GM12873 (cell line): ENCODE results near the gene SLC26A1.

Experiments
- TF ChIP-seq, protein P1 (sequence below): IDR thresholded peaks from 2 replicates; pipeline ENCODE4 v1.5.1; 2012; ENCODE audit warnings: low read depth, mild to moderate bottlenecking, moderate library complexity, low read length, control low read depth; ENCODE audit not compliant: insufficient read depth; ENCODE audit errors: missing control alignments

The SLC26A1 gene

GRCh38 chr4:1031956-1032795 is 39.0 kb upstream of the SLC26A1 start:
- TF ChIP-seq, protein P1, sequence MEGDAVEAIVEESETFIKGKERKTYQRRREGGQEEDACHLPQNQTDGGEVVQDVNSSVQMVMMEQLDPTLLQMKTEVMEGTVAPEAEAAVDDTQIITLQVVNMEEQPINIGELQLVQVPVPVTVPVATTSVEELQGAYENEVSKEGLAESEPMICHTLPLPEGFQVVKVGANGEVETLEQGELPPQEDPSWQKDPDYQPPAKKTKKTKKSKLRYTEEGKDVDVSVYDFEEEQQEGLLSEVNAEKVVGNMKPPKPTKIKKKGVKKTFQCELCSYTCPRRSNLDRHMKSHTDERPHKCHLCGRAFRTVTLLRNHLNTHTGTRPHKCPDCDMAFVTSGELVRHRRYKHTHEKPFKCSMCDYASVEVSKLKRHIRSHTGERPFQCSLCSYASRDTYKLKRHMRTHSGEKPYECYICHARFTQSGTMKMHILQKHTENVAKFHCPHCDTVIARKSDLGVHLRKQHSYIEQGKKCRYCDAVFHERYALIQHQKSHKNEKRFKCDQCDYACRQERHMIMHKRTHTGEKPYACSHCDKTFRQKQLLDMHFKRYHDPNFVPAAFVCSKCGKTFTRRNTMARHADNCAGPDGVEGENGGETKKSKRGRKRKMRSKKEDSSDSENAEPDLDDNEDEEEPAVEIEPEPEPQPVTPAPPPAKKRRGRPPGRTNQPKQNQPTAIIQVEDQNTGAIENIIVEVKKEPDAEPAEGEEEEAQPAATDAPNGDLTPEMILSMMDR: no peak

- TF ChIP-seq, protein P1: no peak
Observed at GRCh38 chr4:1031346-1031745, 38.1 kb upstream of the SLC26A1 start.

DNA sequence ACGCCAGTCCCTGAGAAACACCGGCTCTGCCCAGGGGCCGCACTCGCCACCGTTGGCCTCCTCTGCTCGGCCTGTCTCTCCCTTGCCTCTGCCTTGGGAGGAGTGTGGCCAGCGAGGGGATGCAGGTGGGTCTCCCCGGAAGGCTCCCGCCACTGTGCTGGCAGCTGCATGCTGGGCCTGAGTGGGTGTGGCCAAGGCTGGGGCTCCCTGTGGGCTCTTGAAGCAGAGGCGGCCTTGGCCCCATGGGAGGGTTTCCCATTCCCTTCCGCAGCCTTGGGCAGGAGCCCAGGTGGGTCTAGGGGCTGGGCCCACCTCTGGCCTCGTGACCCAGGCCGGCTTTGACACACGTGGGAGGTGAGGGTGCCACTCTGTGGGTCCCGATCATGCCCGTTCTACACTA is 37.4 kb upstream of the SLC26A1 start:
- TF ChIP-seq, protein P1: no peak

- TF ChIP-seq, protein P1: no peak
Observed at GRCh38 chr4:1030031-1030430, 36.8 kb upstream of the SLC26A1 start.

DNA sequence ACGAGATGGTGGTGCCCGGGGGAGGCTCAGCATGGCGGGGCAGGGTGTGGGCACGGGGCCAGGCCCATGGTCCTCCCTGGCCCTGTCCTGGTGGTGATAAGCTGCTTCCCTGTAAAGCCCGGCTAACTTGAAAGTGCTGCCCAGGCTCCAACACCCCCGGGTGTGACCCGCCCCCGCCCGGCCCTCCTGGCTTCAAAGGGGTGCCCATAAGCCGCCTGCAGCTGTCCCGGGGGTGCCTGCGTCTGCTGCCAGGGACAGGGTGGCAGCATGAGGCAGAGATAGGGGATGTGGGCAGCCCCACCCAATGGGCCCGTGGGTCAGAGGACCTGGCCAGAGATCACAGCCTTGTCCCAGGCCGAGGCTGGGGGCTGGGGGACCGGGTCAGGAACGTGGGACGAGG is 36.3 kb upstream of the SLC26A1 start:
- TF ChIP-seq, protein P1: no peak

DNA sequence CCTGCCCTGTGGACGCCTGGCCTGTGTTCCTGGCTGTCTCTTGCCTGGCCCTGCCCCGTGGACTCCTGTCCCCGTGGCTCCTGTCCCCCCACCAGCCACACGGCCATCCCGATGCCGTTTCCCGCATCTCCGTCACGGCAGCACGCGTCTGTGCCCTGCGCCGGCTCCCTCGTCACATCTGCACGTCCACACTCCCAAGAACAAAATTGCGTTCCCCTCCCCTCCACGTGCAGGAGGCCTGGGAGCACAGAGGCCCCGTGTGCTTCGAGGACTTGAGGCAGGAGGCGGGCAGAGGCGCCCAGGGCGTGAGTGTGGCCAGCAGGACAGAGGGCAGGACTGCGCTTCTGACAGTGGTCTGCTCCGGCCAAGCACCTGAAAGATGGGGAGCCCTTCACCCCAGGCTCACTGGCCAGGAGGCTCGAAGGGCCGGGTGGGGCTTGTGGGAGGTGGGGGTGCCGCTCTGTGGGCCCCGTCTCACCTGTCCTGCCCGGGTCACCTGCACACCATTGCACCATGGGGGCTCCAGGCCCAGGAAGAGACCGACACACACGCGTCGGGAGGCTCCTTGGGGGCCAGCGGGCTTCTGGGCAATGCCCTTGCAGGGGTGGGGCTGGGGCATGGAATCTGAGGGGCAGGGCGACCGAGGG is 35.5 kb upstream of the SLC26A1 start:
- TF ChIP-seq, protein P1: no peak

DNA sequence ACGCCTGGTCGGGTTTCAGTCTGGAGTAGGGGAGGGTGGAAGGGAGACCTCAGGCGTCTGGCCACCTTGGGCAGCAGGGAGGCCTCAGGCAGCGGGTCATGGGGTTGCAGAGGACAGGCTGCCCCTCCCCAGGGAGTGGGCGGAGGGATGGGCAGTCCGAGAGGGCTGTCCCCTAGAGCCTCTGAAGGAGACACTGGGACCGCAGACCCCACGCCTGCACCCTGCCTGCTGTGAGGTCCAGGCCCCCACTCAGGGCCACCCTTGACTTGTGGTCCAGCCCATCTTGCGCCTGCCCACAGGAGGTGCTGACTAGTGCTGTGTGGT is 34.7 kb upstream of the SLC26A1 start:
- TF ChIP-seq, protein P1: no peak
